ENCODE data around the gene TBX2.
"Not testable (repeated sequence)": the region's sequence is repeated elsewhere in the genome, so short reads cannot be mapped to it uniquely, and the experiment has no call there.

The TBX2 gene

GRCh38 chr17:61431594-61432311, 32.1 kb downstream of the TBX2 start:
- DNase-seq (ENCODE audit: low spot score) = no peak

- no peak for DNase-seq (ENCODE audit: low spot score)
These were observed 36.6 kb downstream of the TBX2 start for GRCh38 chr17:61436273-61436672.

- DNase-seq (ENCODE audit: low spot score) = no peak
These were observed 37.5 kb downstream of the TBX2 start for GRCh38 chr17:61436995-61437704.

- no peak for DNase-seq (ENCODE audit: low spot score)
These were observed 41.1 kb downstream of the TBX2 start for GRCh38 chr17:61440697-61441096.

GRCh38 chr17:61441507-61441906, 41.9 kb downstream of the TBX2 start:
- DNase-seq (ENCODE audit: low spot score) = not testable (repeated sequence)

- DNase-seq (ENCODE audit: low spot score) = no peak
These were observed 42.6 kb downstream of the TBX2 start for GRCh38 chr17:61442136-61442775.

GRCh38 chr17:61442878-61443474, 43.3 kb downstream of the TBX2 start:
- DNase-seq (ENCODE audit: low spot score) = no peak

GRCh38 chr17:61443475-61443882, 43.8 kb downstream of the TBX2 start:
- DNase-seq (ENCODE audit: low spot score) = no peak

GRCh38 chr17:61444075-61444474, 44.4 kb downstream of the TBX2 start:
- no peak for DNase-seq (ENCODE audit: low spot score)

- DNase-seq (ENCODE audit: low spot score) = peak; percentile 16
These were observed 45.2 kb downstream of the TBX2 start for GRCh38 chr17:61444831-61445230.

- no peak for DNase-seq (ENCODE audit: low spot score)
These were observed 47.7 kb downstream of the TBX2 start for GRCh38 chr17:61447358-61447757.

- DNase-seq (ENCODE audit: low spot score) = no peak
These were observed 48.4 kb downstream of the TBX2 start for GRCh38 chr17:61448042-61448441.

- not testable (repeated sequence) for DNase-seq (ENCODE audit: low spot score)
These were observed 49.5 kb downstream of the TBX2 start for GRCh38 chr17:61449140-61449539.

- DNase-seq (ENCODE audit: low spot score) = peak; percentile 40
These were observed 50.3 kb downstream of the TBX2 start for GRCh38 chr17:61449707-61450640.

- no peak for DNase-seq (ENCODE audit: low spot score)
These were observed 51.2 kb downstream of the TBX2 start for GRCh38 chr17:61450641-61451537.

GRCh38 chr17:61451538-61452300, 52.1 kb downstream of the TBX2 start:
- DNase-seq (ENCODE audit: low spot score) = no peak

GRCh38 chr17:61452301-61453290, 53.0 kb downstream of the TBX2 start, which contains the start of gene TBX4:
Gene TBX4, plus strand, starts transcription at chr17:61452422. Its CDS starts 4,069 bp downstream, at chr17:61456491.
- DNase-seq (ENCODE audit: low spot score) = no peak

Measured in LoVo (cell line).